GM06990 (cell line): ENCODE data around the gene MLN.

Experiments
- DNase-seq: peaks from one replicate; pipeline ENCODE4 v3.0.0-alpha.2; 2011; ENCODE audit not compliant: insufficient read length; ENCODE audit errors: extremely low read depth
- H3K27me3 ChIP-seq: replicated peaks from 2 replicates; pipeline ENCODE4 v1.6.0; 2011; ENCODE audit warnings: low read length; ENCODE audit not compliant: control insufficient read depth, insufficient read depth
- H3K36me3 ChIP-seq: 2 replicates; pipeline ENCODE4 v1.5.1; 2011; ENCODE audit warnings: low read length; ENCODE audit not compliant: control insufficient read depth, insufficient read depth
- H3K4me3 ChIP-seq: replicated peaks from 2 replicates; pipeline ENCODE4 v1.5.1; 2011; ENCODE audit warnings: low read depth, mild to moderate bottlenecking, control low read depth, low read length
- TF ChIP-seq, protein P1 (sequence below): IDR thresholded peaks from 2 replicates; pipeline ENCODE4 v1.5.1; 2011; ENCODE audit warnings: low read length, control low read depth, mild to moderate bottlenecking, inconsistent platforms; ENCODE audit not compliant: insufficient read depth, poor library complexity, severe bottlenecking

MLN gene

DNA sequence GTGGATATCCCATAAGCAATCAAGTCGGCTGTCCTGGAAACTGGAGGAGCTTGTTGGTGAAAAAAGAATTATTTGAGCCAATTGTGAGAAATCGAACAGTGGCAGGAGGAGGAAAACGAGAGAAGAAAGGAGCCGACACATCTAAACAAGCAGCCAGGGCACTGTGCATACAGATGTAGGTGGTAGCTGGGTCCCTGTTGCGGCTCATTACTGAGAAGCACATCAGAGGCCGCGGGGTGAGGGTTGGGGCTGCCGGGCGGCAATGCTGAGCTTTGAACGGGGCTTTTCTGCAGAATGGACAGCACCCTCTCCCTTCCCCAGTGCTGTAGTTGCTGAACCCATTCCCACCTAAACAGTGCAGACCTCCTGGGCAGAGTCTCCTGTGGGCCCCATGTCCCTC lies 10.8 kb downstream of the MLN start:
- H3K4me3 ChIP-seq: no peak overlapping the region
- no peaks in the 10 kb centered on the region; the same call in 1 of the 2 replicates for H3K27me3 ChIP-seq
- no peak for DNase-seq
- H3K36me3 ChIP-seq: no peaks in the 10 kb centered on the region
- TF ChIP-seq, protein P1, sequence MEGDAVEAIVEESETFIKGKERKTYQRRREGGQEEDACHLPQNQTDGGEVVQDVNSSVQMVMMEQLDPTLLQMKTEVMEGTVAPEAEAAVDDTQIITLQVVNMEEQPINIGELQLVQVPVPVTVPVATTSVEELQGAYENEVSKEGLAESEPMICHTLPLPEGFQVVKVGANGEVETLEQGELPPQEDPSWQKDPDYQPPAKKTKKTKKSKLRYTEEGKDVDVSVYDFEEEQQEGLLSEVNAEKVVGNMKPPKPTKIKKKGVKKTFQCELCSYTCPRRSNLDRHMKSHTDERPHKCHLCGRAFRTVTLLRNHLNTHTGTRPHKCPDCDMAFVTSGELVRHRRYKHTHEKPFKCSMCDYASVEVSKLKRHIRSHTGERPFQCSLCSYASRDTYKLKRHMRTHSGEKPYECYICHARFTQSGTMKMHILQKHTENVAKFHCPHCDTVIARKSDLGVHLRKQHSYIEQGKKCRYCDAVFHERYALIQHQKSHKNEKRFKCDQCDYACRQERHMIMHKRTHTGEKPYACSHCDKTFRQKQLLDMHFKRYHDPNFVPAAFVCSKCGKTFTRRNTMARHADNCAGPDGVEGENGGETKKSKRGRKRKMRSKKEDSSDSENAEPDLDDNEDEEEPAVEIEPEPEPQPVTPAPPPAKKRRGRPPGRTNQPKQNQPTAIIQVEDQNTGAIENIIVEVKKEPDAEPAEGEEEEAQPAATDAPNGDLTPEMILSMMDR: no peak

DNA sequence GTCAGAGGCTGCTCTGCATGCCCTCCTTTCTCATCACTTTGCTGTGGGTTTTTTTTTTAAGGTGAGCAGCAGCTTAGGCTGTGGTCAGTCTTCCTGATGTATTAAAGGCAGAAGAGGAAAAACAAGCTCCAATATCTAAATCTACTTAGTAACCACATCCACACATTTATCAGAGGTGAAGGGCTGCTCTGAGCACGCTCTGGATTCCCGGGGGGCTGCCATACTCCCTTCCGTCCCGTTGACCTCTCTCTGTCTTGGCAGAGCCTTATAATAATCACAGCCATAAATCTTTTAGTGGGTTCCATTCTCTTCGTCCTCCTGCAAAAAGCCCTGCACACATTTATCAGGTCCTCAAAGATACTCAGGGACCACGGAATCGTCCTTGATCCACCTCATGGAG lies 12.2 kb downstream of the MLN start:
- Histone ChIP-seq H3K4me3 (no peak overlapping the region), H3K27me3 (no peaks in the 10 kb centered on the region; the same call in 1 of the 2 replicates), H3K36me3 (no peaks in the 10 kb centered on the region)
- DNase-seq: no peak
- TF ChIP-seq, protein P1: no peak

DNA sequence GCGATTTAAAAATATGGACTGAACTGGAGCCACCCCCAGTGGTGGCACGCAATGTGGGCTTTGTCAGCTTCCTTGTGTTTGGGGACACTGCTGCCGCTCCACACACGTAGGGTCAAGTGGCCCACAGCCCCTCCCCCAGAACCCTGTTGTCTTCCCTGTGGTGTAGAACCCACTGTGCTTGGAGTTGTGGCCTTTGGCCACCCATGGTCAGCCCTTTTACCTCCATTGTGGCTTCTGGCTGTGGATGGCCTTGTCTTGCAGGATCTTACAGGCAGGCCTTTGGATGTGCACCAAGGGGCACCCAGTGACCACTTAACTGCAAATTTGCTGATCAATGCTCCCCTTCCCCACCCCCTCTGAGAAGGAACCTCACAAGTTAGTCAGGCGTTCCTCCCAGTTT lies 12.9 kb downstream of the MLN start:
- Histone ChIP-seq H3K27me3 (no peaks in the 10 kb centered on the region; the same call in 1 of the 2 replicates), H3K4me3 (no peak overlapping the region), H3K36me3 (no peaks in the 10 kb centered on the region; the same call in 1 of the 2 replicates)
- TF ChIP-seq, protein P1: no peak
- DNase-seq: no peak

DNA sequence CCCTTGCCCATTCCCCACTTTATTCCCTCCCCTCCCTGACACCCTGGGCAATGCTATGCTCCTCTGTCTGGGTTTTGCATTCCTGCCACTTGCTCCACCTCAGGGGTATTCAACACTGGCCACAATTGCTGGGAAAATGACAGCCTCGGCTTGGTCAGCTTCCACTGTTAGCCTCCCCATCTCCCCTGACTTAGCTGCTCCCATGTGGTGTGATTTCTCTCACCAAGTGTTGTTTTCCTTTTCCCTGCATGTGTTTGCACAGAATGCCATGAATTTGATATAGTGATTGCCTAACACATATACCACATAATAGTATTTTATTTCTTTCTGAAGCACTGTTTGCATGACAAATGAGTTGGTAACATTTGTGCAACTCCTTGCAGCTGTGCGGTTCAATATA lies 13.4 kb downstream of the MLN start:
- DNase-seq: no peak
- H3K4me3 ChIP-seq: no peak overlapping the region
- TF ChIP-seq, protein P1: no peak
- no peaks in the 10 kb centered on the region; the same call in 1 of the 2 replicates for H3K36me3 ChIP-seq
- H3K27me3 ChIP-seq: no peaks in the 10 kb centered on the region; the same call in 1 of the 2 replicates

DNA sequence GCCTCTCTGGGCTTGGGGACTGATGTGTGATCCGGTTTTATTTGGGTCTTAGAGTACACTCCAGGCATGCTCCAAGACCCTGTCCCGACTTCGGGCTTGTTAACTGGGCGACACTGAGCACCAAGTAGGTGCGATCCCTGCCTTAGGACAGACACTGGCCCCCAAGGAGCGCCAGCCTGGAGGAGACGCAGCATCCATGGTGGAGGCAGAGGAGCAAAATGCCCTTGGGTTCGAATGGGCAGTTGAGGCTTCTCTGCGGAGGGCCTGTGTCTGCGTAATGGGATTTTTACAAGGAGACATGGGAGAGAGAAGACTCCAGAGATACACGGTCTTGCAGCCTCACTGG lies 14.3 kb downstream of the MLN start:
- H3K4me3 ChIP-seq: peak overlapping the region; percentile 79
- no peaks in the 10 kb centered on the region; the same call in 1 of the 2 replicates for H3K27me3 ChIP-seq
- no peak for DNase-seq
- TF ChIP-seq, protein P1: no peak
- H3K36me3 ChIP-seq: peaks cover 5% of the 10 kb centered on the region
